HL-60/S4 treated with retinoic acid at 250 ng/mL for 4 days and 3 days (cell line): Measurements from ENCODE around the gene ARL17B.
"Not testable (repeated sequence)": the region's sequence is repeated elsewhere in the genome, so short reads cannot be mapped to it uniquely, and the experiment has no call there.

Experiments
- in situ Hi-C: fragments of 300-500 bp; cut with MboI; formaldehyde crosslinking; loops from 2 replicates; pipeline ENCODE4 v1.7.0; 2022; ENCODE audit warnings: low sequenced_read_pairs

ARL17B gene

GRCh38 chr17:46290906-46291546 lies 70.5 kb downstream of the ARL17B start:
- in situ Hi-C loops = not testable (repeated sequence)

- in situ Hi-C loops = not testable (repeated sequence)
Observed at GRCh38 chr17:46287587-46287986, 74.0 kb downstream of the ARL17B start.

- in situ Hi-C loops = not testable (repeated sequence)
Observed at GRCh38 chr17:46286764-46287221, 74.8 kb downstream of the ARL17B start.

GRCh38 chr17:46285500-46285899 lies 76.1 kb downstream of the ARL17B start:
- in situ Hi-C loops = not testable (repeated sequence)

- in situ Hi-C loops = not testable (repeated sequence)
Observed at GRCh38 chr17:46284467-46284866, 77.1 kb downstream of the ARL17B start.

GRCh38 chr17:46282635-46283034 lies 78.9 kb downstream of the ARL17B start:
- in situ Hi-C loops = not testable (repeated sequence)

- in situ Hi-C loops = not testable (repeated sequence)
Observed at GRCh38 chr17:46281336-46281735, 80.2 kb downstream of the ARL17B start.

- in situ Hi-C loops = not testable (repeated sequence)
Observed at GRCh38 chr17:46276728-46277479, 84.7 kb downstream of the ARL17B start.

GRCh38 chr17:46274238-46274637 lies 87.3 kb downstream of the ARL17B start:
- in situ Hi-C loops = loop anchor here (25.0 kb wide), 1 partner anchor 687 kb away; no protein-coding TSS in a partner anchor

- in situ Hi-C loops = loop anchor here (25.0 kb wide), 1 partner anchor 686 kb away; no protein-coding TSS in a partner anchor
Observed at GRCh38 chr17:46273541-46274236, 87.9 kb downstream of the ARL17B start.

- in situ Hi-C loops = loop anchor here (25.0 kb wide), 1 partner anchor 683 kb away; no protein-coding TSS in a partner anchor
Observed at GRCh38 chr17:46270032-46270431, 91.5 kb downstream of the ARL17B start.

- in situ Hi-C loops = loop anchor here (25.0 kb wide), 1 partner anchor 680 kb away; no protein-coding TSS in a partner anchor
Observed at GRCh38 chr17:46266656-46267544, 94.7 kb downstream of the ARL17B start.

- in situ Hi-C loops = loop anchor here (25.0 kb wide), 1 partner anchor 679 kb away; no protein-coding TSS in a partner anchor
Observed at GRCh38 chr17:46266063-46266655, 95.4 kb downstream of the ARL17B start.

- in situ Hi-C loops = loop anchor here (25.0 kb wide), 1 partner anchor 677 kb away; no protein-coding TSS in a partner anchor
Observed at GRCh38 chr17:46264456-46265198, 96.9 kb downstream of the ARL17B start.

- in situ Hi-C loops = loop anchor here (25.0 kb wide), 1 partner anchor 675 kb away; no protein-coding TSS in a partner anchor
Observed at GRCh38 chr17:46262271-46262670, 99.3 kb downstream of the ARL17B start.

GRCh38 chr17:46259845-46260661 lies 101.5 kb downstream of the ARL17B start:
- in situ Hi-C loops = loop anchor here (25.0 kb wide), 1 partner anchor 673 kb away; no protein-coding TSS in a partner anchor

- in situ Hi-C loops = loop anchor here (25.0 kb wide), 1 partner anchor 669 kb away; no protein-coding TSS in a partner anchor
Observed at GRCh38 chr17:46256369-46256768, 105.2 kb downstream of the ARL17B start.

- in situ Hi-C loops = loop anchor here (25.0 kb wide), 1 partner anchor 667 kb away; no protein-coding TSS in a partner anchor
Observed at GRCh38 chr17:46254215-46254614, 107.4 kb downstream of the ARL17B start.
